ENCODE data around the gene ABL1.
"Not testable (repeated sequence)": the region's sequence is repeated elsewhere in the genome, so short reads cannot be mapped to it uniquely, and the experiment has no call there.

The ABL1 gene

GRCh38 chr9:130904070-130905044, 69.3 kb downstream of the ABL1 start:
- DNase-seq (ENCODE audit: low read depth): no peak

- no peak for DNase-seq (ENCODE audit: low read depth)
These were observed 70.3 kb downstream of the ABL1 start for GRCh38 chr9:130905125-130905901.

GRCh38 chr9:130905902-130906734, 71.1 kb downstream of the ABL1 start:
- no peak for DNase-seq (ENCODE audit: low read depth)

- no peak for DNase-seq (ENCODE audit: low read depth)
These were observed 71.8 kb downstream of the ABL1 start for GRCh38 chr9:130906735-130907416.

- DNase-seq (ENCODE audit: low read depth): no peak
These were observed 73.3 kb downstream of the ABL1 start for GRCh38 chr9:130908146-130908877.

GRCh38 chr9:130908878-130909355, 73.9 kb downstream of the ABL1 start:
- DNase-seq (ENCODE audit: low read depth): no peak

GRCh38 chr9:130910041-130910440, 75.0 kb downstream of the ABL1 start:
- DNase-seq (ENCODE audit: low read depth): not testable (repeated sequence)

- not testable (repeated sequence) for DNase-seq (ENCODE audit: low read depth)
These were observed 75.6 kb downstream of the ABL1 start for GRCh38 chr9:130910670-130911069.

- DNase-seq (ENCODE audit: low read depth): no peak
These were observed 76.4 kb downstream of the ABL1 start for GRCh38 chr9:130911254-130912049.

- peak; percentile 28 for DNase-seq (ENCODE audit: low read depth)
These were observed 78.0 kb downstream of the ABL1 start for GRCh38 chr9:130912932-130913598.

GRCh38 chr9:130913599-130914416, 78.8 kb downstream of the ABL1 start:
- no peak for DNase-seq (ENCODE audit: low read depth)

- DNase-seq (ENCODE audit: low read depth): no peak
These were observed 79.5 kb downstream of the ABL1 start for GRCh38 chr9:130914417-130915095.

GRCh38 chr9:130915096-130915447, 80.0 kb downstream of the ABL1 start:
- DNase-seq (ENCODE audit: low read depth): no peak

- no peak for DNase-seq (ENCODE audit: low read depth)
These were observed 82.3 kb downstream of the ABL1 start for GRCh38 chr9:130917168-130917960.

GRCh38 chr9:130918101-130918825, 83.2 kb downstream of the ABL1 start:
- no peak for DNase-seq (ENCODE audit: low read depth)
